Activated T-cell treated with anti-CD3 and anti-CD28 coated beads, Interleukin-2, amount 50 U/mL, for 72 hours (primary cell): Measurements from ENCODE around the gene BAG5. TPM values are rescaled to one million over a fixed set of nuclear protein-coding genes. Genes with fewer than 3 reads are reported as not detected.

ENCODE experiments used
- ATAC-seq, 2 donors: fragments of 150-1000 bp; cut with Tn5 transposase; replicated peaks in 1 of 2; 2 replicates each; pipeline ENCODE4 v1.10.0; 2021; ENCODE audit warnings: moderate library complexity in 2 of 2, mild to moderate bottlenecking in 1 of 2
- DNase-seq, 2 donors: peaks; one replicate each; pipeline ENCODE4 v3.0.0; 2021 to 2022; ENCODE audit warnings: mixed read lengths in 1 of 2
- H3K27ac Mint-ChIP-seq: one replicate; pipeline ENCODE4 v1.8.0; 2022; ENCODE audit warnings: mild to moderate bottlenecking, moderate library complexity, mixed read lengths
- H3K27me3 Mint-ChIP-seq: one replicate; pipeline ENCODE4 v1.8.0; 2022; ENCODE audit warnings: low read depth, mixed read lengths
- H3K36me3 Mint-ChIP-seq, 2 donors: one replicate each; pipeline ENCODE4 v1.8.0; 2022; ENCODE audit warnings: mixed read lengths in 2 of 2, mild to moderate bottlenecking in 1 of 2; ENCODE audit not compliant: insufficient read depth in 2 of 2
- H3K4me1 Mint-ChIP-seq: one replicate; pipeline ENCODE4 v1.8.0; 2022; ENCODE audit warnings: low read depth, mixed read lengths
- H3K4me3 Mint-ChIP-seq, 2 donors: one replicate each; pipeline ENCODE4 v1.8.0; 2022; ENCODE audit warnings: mild to moderate bottlenecking in 2 of 2, mixed read lengths in 2 of 2, moderate library complexity in 2 of 2
- H3K9me3 Mint-ChIP-seq, 2 donors: one replicate each; pipeline ENCODE4 v1.8.0; 2022; ENCODE audit warnings: mixed read lengths in 2 of 2
- total RNA-seq, 2 donors: library from RNA; stranded (reverse); gene quantifications; one replicate each; pipeline ENCODE4 v1.2.3, GENCODE V29; 2022

Gene BAG5
- total RNA-seq, 2 donors from 2014 or later: 29.3 TPM

GRCh38 chr14:103539056-103539825 lies 23.2 kb downstream of the BAG5 start:
- no peak for ATAC-seq
- no peak overlapping the region for H3K4me3 Mint-ChIP-seq

GRCh38 chr14:103538291-103539055 lies 24.0 kb downstream of the BAG5 start:
- no peak for ATAC-seq
- Mint-ChIP-seq H3K9me3 (no peaks in the 10 kb centered on the region), H3K36me3 (no peaks in the 10 kb centered on the region)

More at GRCh38 chr14:103539056-103539825, 23.2 kb downstream of the BAG5 start:
- Mint-ChIP-seq H3K27ac (no peak overlapping the region), H3K4me1 (no peaks in the 10 kb centered on the region), H3K36me3 (no peaks in the 10 kb centered on the region), H3K9me3 (no peaks in the 10 kb centered on the region), H3K27me3 (no peaks in the 10 kb centered on the region)
- DNase-seq: no peak

GRCh38 chr14:103537175-103537990 lies 25.1 kb downstream of the BAG5 start:
- no peak overlapping the region for H3K4me3 Mint-ChIP-seq
- no peak for ATAC-seq
- H3K9me3 Mint-ChIP-seq: no peaks in the 10 kb centered on the region
- no peak for DNase-seq
- no peaks in the 10 kb centered on the region for H3K36me3 Mint-ChIP-seq
- H3K27me3 Mint-ChIP-seq: no peaks in the 10 kb centered on the region
- no peaks in the 10 kb centered on the region for H3K4me1 Mint-ChIP-seq
- H3K27ac Mint-ChIP-seq: no peak overlapping the region

More at GRCh38 chr14:103538291-103539055, 24.0 kb downstream of the BAG5 start:
- Mint-ChIP-seq H3K4me1 (no peaks in the 10 kb centered on the region), H3K4me3 (no peak overlapping the region), H3K27me3 (no peaks in the 10 kb centered on the region), H3K27ac (no peak overlapping the region)
- DNase-seq: no peak

- Mint-ChIP-seq H3K27ac (no peak overlapping the region), H3K9me3 (no peaks in the 10 kb centered on the region), H3K36me3 (no peaks in the 10 kb centered on the region), H3K4me1 (no peaks in the 10 kb centered on the region), H3K4me3 (no peak overlapping the region), H3K27me3 (no peaks in the 10 kb centered on the region)
- ATAC-seq (no peak), DNase-seq (no peak)
These were observed 25.8 kb downstream of the BAG5 start for GRCh38 chr14:103536693-103537092.

GRCh38 chr14:103535891-103536565 lies 26.4 kb downstream of the BAG5 start:
- DNase-seq (no peak), ATAC-seq (no peak)
- no peaks in the 10 kb centered on the region for H3K36me3 Mint-ChIP-seq
- no peaks in the 10 kb centered on the region for H3K27me3 Mint-ChIP-seq
- no peak overlapping the region for H3K27ac Mint-ChIP-seq
- H3K9me3 Mint-ChIP-seq: no peaks in the 10 kb centered on the region
- no peak overlapping the region for H3K4me3 Mint-ChIP-seq
- H3K4me1 Mint-ChIP-seq: peaks cover 5% of the 10 kb centered on the region

GRCh38 chr14:103535081-103535890 lies 27.2 kb downstream of the BAG5 start:
- H3K27ac Mint-ChIP-seq: no peak overlapping the region
- DNase-seq: no peak
- H3K4me3 Mint-ChIP-seq: no peak overlapping the region
- no peaks in the 10 kb centered on the region for H3K36me3 Mint-ChIP-seq
- H3K27me3 Mint-ChIP-seq: no peaks in the 10 kb centered on the region
- no peaks in the 10 kb centered on the region for H3K9me3 Mint-ChIP-seq
- H3K4me1 Mint-ChIP-seq: peaks cover 13% of the 10 kb centered on the region
- ATAC-seq: no peak

GRCh38 chr14:103534576-103535061 lies 27.8 kb downstream of the BAG5 start:
- peaks cover 19% of the 10 kb centered on the region for H3K4me1 Mint-ChIP-seq
- DNase-seq (no peak), ATAC-seq (no peak)
- H3K27me3 Mint-ChIP-seq: no peaks in the 10 kb centered on the region
- H3K4me3 Mint-ChIP-seq: no peak overlapping the region
- no peaks in the 10 kb centered on the region for H3K36me3 Mint-ChIP-seq
- no peak overlapping the region for H3K27ac Mint-ChIP-seq
- H3K9me3 Mint-ChIP-seq: no peaks in the 10 kb centered on the region

- H3K9me3 Mint-ChIP-seq: no peaks in the 10 kb centered on the region
- no peak overlapping the region for H3K4me3 Mint-ChIP-seq
- no peak for DNase-seq
- peaks cover 0 to 1% of the 10 kb centered on the region in 2 donors for H3K36me3 Mint-ChIP-seq
- no peaks in the 10 kb centered on the region for H3K27me3 Mint-ChIP-seq
- no peak overlapping the region for H3K27ac Mint-ChIP-seq
- H3K4me1 Mint-ChIP-seq: peaks cover 19% of the 10 kb centered on the region
- no peak for ATAC-seq
These were observed 28.4 kb downstream of the BAG5 start for GRCh38 chr14:103533999-103534575.

- H3K4me1 Mint-ChIP-seq: peaks cover 22% of the 10 kb centered on the region
These were observed 29.1 kb downstream of the BAG5 start for GRCh38 chr14:103533137-103533998.

GRCh38 chr14:103532216-103533136 lies 30.0 kb downstream of the BAG5 start:
- H3K27ac Mint-ChIP-seq: no peak overlapping the region
- no peak for ATAC-seq

More at GRCh38 chr14:103533137-103533998, 29.1 kb downstream of the BAG5 start:
- peaks cover 0 to 3% of the 10 kb centered on the region in 2 donors for H3K36me3 Mint-ChIP-seq
- no peaks in the 10 kb centered on the region for H3K9me3 Mint-ChIP-seq
- ATAC-seq: no peak
- no peak overlapping the region for H3K27ac Mint-ChIP-seq
- no peak overlapping the region for H3K4me3 Mint-ChIP-seq
- DNase-seq: no peak
- no peaks in the 10 kb centered on the region for H3K27me3 Mint-ChIP-seq

More at GRCh38 chr14:103532216-103533136, 30.0 kb downstream of the BAG5 start:
- Mint-ChIP-seq H3K36me3 (peaks cover 0 to 3% of the 10 kb centered on the region in 2 donors), H3K4me3 (no peak overlapping the region), H3K4me1 (peaks cover 31% of the 10 kb centered on the region), H3K9me3 (no peaks in the 10 kb centered on the region), H3K27me3 (no peaks in the 10 kb centered on the region)
- no peak for DNase-seq
